GM18526 (cell line): ENCODE measurements around the gene GLMP.

Source experiments
- POLR2A ChIP-seq: IDR thresholded peaks from 3 replicates; pipeline ENCODE4 v1.6.1; 2011; ENCODE audit not compliant: insufficient read length; ENCODE audit errors: extremely low read depth

GLMP gene

DNA sequence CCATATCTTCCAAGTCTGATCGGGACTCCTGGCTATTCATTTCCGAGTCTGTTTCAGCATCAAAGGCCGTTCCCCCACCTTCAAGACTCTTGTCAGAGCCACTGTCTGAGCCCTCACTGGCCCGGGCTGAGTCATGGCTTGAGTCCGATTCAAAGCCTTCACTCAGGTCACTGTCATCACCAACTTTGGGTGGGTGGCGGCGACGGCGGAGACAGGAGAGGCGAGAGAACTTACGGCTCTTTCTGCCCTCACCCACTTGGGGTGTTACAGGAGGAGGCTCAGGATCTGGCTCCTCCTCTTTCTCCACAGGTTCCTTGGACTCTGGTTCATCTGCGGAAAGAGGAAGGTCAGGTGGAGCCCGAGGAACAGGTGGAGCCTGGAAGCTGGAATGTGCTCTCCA lies 29.4 kb downstream of the GLMP start:
- TF ChIP-seq POLR2A: no peak

DNA sequence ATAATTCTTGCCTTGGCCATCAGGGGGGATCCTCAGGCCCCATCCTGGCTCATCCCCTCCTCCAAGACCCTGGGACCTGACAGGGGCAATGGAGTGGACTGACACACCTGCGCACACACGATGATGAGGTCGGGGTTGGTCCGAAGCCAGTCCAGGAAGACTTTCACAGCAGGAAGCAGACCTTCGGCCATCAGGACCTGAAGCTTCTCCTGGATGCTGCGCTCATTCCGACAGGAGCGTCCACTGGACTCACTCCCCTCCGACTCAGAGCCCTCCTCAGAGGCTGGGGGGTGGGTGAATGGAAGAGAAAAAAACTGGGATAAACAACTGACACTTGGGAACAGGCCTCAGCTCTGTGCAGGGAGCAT lies 32.2 kb downstream of the GLMP start:
- no peak for TF ChIP-seq POLR2A

DNA sequence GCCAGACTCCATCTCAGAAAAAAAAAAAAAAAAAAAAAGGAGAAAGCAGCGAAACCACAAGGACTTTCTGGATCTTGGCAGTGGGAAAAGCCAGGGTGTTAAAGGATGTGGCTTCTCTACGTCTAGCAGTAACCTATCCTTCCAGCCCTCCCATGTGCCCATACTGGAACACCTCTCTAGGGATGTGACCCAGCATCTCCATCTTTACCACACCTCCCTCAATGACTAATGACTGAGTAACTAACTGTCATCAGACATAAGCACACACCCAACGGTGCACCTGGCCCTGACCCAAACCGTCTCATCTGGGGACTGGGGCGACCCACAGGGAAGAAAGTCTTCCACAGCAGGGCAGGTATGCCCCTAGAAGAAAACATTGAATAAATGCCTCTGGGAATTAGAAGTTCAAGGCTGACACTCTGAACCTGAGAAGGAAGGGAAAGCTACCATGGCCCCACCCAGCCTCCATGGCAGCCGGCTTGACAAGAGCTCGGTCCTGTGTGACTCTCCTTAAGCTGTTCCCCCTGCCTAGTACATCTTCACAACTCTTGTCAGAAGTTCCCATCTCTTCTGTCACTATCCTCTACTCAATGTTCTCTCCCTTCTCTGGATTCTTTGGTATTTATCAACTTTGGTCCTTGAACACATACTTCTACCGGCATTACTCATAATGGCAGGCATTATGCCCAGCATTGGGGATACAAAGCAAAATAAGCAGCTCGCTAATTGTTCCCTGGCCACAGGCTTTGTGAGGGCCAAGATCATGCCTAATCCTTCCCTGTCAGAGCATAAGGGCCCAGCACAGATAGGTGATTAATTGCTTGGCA lies 32.8 kb downstream of the GLMP start:
- no peak for TF ChIP-seq POLR2A

DNA sequence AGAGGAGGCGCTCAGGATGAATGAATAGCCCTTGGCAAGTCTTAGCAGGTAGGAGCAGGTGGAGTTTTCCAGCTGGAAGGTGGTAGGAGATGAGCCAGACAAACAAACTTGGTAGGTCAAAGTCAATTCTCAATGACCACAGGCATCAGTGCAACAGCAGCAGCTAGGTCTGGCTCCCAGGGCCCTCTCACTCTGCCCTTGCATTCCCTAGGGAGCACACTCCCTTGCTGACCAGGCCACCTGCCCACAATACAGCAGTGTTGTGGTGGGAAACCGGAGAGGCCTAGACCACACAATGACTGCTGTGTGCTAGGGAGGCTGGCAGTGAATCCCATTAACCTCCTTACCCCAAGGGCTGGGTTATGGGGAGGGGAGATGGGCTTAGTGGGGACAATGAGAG lies 34.6 kb downstream of the GLMP start:
- TF ChIP-seq POLR2A: no peak

DNA sequence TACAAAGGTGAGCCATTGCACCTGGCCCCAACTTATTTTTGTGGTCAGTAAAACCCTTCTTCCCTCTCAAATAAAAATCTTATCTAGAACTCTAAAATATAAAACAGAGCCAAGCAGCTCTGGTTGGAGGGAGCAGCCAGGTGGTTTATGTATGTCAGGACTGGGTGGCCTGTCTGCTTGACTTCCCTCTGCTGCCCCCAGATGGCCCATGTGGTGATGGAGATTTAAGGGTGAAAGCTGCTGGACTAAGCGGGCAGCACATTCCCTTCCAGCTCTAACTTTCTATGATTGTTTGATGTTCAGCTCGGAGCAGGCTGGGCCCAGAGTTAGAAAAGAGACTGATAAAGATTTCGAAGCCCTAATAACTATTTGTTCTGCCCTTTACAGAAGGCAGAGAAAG lies 35.7 kb downstream of the GLMP start:
- TF ChIP-seq POLR2A: no peak

DNA sequence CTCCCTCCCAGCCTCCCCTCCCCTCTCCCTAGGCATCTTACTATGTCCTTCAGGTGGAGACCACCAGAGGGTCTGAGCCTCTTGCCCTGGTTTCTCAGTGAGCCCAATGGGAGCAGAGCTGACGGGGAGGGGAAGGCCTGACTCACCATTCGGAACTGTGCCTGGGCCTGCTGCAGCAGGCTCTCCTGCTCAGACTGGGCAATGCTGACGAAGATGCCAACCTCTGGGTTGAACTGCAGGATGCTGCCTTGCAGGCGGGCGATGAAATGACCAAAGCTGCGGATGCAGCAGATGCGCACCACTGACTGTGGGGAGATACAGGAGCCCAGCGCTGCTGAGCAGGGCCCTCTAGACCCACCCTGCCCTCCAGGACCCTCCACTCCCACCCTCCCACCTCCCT lies 36.6 kb downstream of the GLMP start:
- no peak for TF ChIP-seq POLR2A

DNA sequence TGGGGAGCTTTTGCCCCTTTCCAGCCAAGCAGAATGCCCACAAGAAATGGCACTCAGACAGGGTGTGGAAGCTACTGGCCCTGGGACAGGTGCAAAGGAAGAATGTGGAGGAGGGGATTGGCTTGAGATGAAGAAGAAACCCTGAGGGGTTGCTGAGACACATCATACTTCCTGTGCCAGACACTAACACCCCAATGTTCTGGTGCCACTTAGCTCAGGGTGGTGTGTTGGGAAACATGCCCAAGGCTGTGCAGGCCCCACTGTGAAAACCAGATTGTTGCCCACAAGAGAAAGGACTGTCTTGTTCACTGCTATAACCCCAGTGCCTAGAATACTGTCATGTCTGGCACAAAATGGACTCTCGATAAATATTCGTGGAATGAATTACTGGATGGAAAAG lies 37.8 kb downstream of the GLMP start:
- TF ChIP-seq POLR2A: no peak

DNA sequence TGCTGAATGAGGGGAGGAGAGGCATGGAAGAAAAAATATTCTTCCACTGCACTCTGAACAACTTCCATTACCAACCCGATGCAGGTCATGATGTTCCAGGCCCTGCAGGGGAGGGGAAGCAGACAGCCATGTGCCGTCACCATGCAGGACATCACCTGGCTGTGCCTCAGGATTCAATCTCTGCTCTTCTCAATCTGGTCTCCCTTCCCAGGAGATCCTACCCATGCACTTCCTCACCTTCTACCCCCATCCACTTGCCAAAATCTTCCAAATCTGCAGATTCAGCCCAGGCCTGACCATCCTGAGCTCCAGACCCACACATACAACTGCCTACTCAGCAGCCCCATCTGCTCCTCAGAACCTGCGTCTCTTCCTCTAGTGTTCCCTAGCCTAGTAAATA lies 41.8 kb downstream of the GLMP start:
- TF ChIP-seq POLR2A: no peak

DNA sequence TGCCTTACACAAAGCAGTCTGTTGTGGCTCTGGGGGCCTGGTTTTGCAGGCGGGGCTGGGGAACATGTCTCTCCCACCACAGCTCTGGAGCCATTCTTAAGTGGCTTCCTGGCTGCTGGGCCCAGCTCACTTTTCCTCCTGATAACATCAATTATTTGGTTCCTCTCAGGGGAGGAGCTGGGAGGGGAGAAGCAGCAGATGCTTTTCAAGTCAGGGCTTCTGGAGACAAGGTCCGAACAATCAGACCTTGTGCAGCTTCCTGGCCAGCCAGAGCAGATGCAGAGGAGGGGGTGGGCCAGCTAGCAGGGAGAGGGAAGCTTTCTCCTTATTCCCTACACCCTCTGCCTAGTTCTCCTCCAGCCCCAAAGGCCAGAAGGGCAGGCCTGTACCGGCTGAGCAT lies 44.0 kb downstream of the GLMP start:
- no peak for TF ChIP-seq POLR2A

DNA sequence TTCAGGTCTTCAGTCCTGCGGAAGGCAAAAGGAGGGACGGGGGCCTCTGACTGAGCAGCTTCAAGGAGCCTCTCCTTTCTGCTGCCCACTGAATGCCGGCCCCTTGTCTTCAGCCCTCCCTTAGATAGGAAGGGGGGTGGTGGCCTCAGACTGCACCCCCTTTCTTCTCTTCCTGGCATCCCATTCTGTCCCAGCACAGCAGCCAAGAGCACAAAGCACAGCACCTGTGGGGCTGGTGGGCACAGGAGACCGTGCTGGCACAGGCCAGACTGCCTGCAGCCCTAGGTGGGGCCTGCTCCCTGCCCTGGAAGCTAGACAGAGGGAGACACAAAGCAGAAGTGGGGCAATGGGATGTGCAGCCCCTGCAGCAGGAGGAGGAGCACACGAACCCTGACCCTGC lies 45.9 kb downstream of the GLMP start:
- no peak for TF ChIP-seq POLR2A

DNA sequence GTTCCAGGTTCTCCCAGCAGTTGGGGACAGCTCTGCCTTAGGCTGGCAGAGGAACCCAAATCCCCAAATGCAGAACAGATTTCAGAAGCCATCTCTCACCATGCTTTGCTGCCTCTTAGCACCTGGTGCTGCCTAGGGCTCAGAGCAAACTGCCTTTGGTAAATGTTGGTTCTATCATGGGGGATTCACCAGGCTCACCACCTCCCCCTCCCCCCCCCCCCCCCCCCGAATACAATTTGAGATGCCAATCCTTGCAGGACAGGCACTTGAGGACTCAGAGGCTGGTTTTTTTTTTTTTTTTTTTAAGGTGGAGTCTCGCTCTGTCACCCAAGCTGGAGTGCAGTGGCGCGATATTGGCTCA lies 47.2 kb downstream of the GLMP start:
- TF ChIP-seq POLR2A: no peak

DNA sequence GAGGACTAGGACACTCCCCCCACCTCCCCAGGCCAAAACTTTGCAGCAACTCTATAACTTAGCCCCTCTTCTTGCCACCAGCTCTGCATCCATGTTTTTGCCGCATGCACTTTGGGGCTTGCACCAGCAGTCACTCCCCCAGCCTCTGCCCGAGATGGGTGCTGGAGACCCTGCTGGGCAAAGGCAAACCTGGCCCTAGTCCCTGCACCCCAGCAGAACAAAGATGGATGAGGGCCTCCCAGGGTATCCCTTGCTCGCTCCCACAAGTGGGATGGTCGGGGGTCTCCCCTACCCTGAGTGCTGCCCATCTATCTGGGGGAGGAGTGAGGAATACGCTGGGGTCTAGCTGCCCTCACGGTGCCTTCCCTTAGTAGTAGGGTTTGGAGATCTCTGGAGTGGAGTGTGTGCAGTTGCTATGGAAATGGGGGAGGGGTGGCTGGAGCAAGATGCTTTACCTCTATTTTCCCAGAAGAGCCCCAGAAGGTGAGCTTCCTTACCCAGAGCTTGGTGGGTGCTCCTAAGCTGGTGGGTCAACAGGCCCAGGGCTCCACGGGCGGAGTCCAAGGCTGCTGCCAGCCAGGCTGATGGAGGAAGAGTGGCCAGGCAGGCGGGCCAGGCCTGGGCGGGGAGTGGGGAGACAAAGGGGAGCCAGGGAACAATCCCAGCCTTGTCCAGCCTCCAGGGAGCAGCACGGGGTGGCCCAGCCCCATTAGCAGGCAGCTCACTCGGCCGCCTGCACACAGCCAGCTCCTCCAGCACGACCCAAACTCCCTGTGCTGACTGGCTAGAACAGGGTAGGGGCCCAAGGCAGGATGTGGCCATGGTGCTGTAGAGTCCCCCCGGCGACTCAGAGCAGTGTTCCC lies 47.8 kb downstream of the GLMP start, which contains the start of gene PAQR6:
PAQR6 (minus strand) TSS at position 597 of the 863 bp plus-strand sequence. CDS start 1,325 bp downstream, outside the sequence.
- no peak for TF ChIP-seq POLR2A

DNA sequence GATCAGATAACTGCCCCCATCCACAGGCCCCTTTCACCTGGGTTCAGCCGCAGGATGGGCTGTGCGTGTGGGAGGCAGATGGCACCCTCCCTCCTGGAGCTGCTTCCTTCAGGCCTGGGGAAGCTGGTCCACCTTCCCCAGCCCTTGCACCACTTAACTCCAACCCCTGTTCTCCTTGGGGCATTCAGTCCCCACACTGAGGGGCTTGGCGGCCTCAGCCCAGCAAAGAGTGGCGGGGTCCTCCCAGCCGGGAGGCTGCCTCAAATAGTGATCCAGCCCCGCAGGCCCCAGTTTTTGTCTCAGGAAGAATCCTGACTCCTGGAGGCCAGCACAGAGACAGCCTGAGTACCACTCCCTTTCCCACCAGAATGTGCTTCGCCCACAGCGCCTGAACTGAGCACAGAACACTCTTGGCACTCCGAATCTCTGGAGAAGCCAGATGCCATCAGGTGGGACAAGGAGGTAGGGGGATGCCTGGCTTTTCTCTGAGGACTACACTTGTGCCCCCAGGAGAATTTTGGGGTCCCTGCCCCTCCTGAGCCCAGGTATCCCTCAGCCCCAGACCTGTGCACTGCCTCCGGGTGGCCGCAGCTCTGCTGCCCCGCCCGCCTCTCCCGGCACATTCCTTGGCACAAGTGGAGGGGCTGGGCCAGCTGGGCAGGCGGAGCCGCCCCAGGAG lies 48.6 kb downstream of the GLMP start:
- no peak for TF ChIP-seq POLR2A

DNA sequence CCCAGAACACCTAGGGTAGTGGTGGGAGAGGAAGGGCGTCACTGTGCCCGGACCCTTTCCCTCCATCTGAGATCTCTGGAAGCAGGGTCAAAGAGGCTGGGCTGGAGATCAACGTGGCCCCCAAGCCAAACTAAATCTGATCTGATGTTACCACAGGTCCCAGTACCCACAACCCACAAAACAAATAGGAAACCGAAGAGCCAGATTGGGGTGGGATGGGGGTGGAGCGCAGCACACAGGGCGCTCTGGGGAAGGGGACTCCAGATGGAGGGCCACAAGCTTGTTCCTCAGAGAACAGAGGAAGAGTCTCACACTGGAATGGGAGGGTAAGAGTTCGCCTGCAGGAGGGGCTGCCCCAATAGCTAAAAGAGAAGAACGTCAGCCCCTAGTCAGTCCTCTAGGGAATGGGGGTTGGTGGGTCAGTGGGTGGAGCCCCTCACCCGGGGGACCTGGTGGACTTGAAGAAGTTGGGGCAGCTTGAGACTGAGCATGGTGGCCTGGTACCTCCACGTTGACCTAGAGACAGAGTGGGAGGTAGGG lies 49.2 kb downstream of the GLMP start:
- TF ChIP-seq POLR2A: no peak

DNA sequence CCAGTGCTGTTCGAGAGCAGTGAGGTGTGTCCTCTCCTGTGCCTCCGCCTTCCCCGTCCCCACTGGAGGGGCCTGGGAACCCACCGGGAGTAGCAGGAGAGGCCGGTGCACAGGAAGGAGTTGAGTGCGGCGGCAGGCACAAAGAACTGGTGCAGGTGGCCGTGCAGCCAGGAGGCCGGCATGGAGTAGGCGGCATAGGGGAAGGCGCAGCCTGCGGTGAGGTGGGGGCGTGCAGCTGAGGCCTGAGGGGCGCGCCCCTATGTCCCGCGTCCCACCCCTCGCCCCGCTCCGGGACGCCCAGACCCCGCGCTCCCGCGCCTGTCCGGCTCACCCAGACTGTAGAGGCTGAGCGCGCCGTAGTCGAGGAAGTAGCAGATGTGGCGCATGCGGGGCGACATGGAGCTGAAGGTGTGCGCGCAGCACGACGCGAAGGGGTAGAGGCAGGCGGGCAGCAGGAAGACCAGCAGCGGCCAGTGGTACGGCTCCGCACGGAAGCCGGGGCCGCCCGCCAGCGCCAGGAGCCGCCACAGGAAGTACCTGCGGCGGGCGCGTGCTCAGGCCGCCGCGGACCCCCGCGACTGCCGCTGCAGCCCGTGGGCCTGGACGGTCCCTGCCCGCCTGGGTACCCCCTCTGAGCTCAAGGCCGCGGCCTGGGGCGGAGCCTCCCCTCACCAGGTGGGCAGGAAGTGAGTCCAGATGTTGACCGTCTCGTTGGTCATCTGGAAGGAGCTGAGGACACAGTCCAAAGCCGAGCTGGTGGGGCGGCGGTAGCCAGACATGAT lies 49.8 kb downstream of the GLMP start:
- no peak for TF ChIP-seq POLR2A
